D721Med (cell line): ENCODE measurements around the gene NAPA.
A peak's percentile ranks its signal among the peaks of the same experiment; 100 is the strongest.

ENCODE experiments used
- DNase-seq: peaks from one replicate; pipeline ENCODE4 v3.0.0; 2011; ENCODE audit warnings: low spot score; ENCODE audit not compliant: insufficient read length
- FAIRE-seq: peaks from 2 replicates; lab custom pipeline; 2011; peaks lifted over from hg19 to GRCh38; lab: Jason Lieb, UNC
- TF ChIP-seq, protein P1 (sequence below): IDR thresholded peaks from 2 replicates; pipeline ENCODE4 v1.5.1; 2012; ENCODE audit warnings: mild to moderate bottlenecking, control low read depth; ENCODE audit not compliant: insufficient read depth; ENCODE audit errors: missing control alignments

Gene NAPA

GRCh38 chr19:47475465-47475864, 39.4 kb downstream of the NAPA start:
- DNase-seq, result no peak
- TF ChIP-seq, protein P1, sequence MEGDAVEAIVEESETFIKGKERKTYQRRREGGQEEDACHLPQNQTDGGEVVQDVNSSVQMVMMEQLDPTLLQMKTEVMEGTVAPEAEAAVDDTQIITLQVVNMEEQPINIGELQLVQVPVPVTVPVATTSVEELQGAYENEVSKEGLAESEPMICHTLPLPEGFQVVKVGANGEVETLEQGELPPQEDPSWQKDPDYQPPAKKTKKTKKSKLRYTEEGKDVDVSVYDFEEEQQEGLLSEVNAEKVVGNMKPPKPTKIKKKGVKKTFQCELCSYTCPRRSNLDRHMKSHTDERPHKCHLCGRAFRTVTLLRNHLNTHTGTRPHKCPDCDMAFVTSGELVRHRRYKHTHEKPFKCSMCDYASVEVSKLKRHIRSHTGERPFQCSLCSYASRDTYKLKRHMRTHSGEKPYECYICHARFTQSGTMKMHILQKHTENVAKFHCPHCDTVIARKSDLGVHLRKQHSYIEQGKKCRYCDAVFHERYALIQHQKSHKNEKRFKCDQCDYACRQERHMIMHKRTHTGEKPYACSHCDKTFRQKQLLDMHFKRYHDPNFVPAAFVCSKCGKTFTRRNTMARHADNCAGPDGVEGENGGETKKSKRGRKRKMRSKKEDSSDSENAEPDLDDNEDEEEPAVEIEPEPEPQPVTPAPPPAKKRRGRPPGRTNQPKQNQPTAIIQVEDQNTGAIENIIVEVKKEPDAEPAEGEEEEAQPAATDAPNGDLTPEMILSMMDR, result no peak
- FAIRE-seq, result no peak

GRCh38 chr19:47473336-47473735, 41.5 kb downstream of the NAPA start:
- DNase-seq (no peak), FAIRE-seq (no peak)
- TF ChIP-seq, protein P1, result no peak

GRCh38 chr19:47471733-47472457, 43.0 kb downstream of the NAPA start, which contains the start of gene SLC8A2:
SLC8A2 (minus strand) TSS chr19:47471893; CDS start chr19:47466403, 5,490 bp downstream.
- no peak for FAIRE-seq
- TF ChIP-seq, protein P1, result no peak
- peak; percentile 99 for DNase-seq

DNA sequence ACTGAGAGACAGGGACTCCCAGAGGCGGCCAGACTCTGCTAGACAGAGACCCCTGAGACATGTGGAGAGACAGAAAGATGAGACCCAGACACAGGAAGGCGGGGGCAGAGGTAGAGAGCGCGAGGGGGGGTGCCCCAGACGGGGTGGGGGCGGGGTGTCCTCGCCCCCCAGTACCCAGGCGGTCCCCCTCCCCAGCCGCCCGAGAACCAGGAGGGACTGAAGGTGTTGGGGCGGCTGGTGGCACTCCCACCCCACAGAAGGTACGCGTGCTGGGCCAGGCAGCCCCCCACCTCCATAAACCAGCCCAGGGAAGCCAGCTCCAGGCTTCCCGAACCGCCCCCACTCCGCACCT, 43.5 kb downstream of the NAPA start:
- TF ChIP-seq, protein P1, result no peak
- FAIRE-seq (no peak), DNase-seq (no peak)

- DNase-seq (no peak), FAIRE-seq (no peak)
- TF ChIP-seq, protein P1, result no peak
Measured at GRCh38 chr19:47470447-47471195, 44.2 kb downstream of the NAPA start.

DNA sequence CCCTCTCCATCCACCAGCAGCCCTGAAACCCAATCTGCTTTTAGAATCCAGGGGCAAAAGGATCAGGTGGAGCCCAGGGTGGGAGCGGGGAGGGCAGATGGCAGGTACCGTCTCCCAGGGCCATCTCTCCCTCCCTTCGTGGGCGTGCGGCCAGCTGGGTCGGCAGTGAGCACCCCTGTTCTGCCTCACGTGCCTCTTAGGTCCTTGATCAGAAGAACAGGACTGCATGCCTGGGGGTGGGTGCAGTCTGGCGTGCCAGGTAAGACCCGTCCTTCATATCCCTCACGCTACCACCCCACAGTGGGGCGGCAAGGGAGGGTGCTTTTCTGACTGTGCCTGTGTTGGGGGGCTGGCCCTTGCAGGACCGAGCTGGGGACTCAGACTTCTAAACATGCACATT, 45.1 kb downstream of the NAPA start:
- DNase-seq (peak; percentile 6), FAIRE-seq (no peak)
- TF ChIP-seq, protein P1, result no peak

DNA sequence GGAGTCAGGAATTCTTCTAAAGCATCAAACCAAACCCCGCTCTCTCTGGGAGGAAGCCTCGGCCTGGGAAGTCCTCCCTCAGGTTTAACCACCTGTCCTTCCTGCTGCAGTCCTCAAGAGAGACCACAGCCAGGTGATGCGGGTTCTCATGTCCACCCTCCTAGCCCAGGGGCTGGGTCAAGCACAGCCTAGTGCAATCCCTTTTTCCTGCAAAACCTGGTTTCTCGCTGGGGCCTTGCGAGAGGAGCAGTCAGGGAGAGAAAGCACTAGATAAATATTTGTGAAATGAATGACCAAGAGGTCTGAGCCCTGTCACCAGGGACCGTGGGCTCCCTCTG, 45.5 kb downstream of the NAPA start:
- no peak for DNase-seq
- FAIRE-seq, result no peak
- TF ChIP-seq, protein P1, result no peak
